Measurements from ENCODE around the gene UGT2A3. TPM values are rescaled to one million over a fixed set of nuclear protein-coding genes. Genes with fewer than 3 reads are reported as not detected.
"Not testable (repeated sequence)": the region's sequence is repeated elsewhere in the genome, so short reads cannot be mapped to it uniquely, and the experiment has no call there.

Gene UGT2A3
- total RNA-seq, 1 experiment from 2014 or later, result 2.5 TPM

DNA sequence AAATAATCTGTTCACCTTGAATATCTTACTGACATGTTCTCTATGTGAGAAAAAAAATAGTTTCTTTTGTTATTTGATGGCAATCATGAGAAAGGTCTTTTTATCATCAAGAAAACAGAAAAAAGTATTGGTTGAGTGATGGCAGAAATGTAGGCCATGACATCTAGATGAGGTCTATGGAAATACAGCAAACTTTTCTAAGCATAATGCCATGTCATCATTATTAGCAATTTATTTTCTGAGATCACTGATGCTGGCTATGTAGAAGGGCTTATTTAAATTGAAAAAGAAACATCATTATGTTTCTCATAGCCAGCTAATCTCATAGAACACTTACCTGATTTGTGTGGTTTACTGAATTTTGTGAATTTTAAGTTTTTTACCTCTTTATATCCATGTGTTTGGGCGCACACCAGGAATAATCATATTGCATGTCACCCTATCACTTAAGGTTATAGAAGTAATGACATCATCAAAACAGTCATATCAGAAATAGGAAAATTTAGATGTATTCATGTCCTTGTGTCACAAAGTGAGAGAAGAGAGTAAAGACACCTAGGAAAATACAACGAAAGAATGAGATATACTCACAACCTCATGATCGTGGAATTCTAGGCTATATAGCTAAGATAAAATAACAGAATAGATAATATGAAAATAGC is 22.4 kb downstream of the UGT2A3 start:
- CTCF ChIA-PET, result no interaction called here
- Histone ChIP-seq H3K4me3 (ENCODE audit: low read depth, low read length) (no peak overlapping the region), H3K36me3 (ENCODE audit: control insufficient read depth, insufficient read depth, low read length) (no peaks in the 10 kb centered on the region), H3K4me1 (no peaks in the 10 kb centered on the region), H3K9me3 (peaks cover 3% of the 10 kb centered on the region; the same call in 1 of the 2 replicates), H3K27me3 (replicated peaks; ENCODE audit: control insufficient read depth, insufficient read depth, low read length) (no peaks in the 10 kb centered on the region)
- Mint-ChIP-seq H3K27ac (ENCODE audit: unreplicated experiment) (no peak overlapping the region), H3K4me1 (ENCODE audit: low read depth, unreplicated experiment) (no peaks in the 10 kb centered on the region), H3K4me3 (ENCODE audit: unreplicated experiment) (no peak overlapping the region), H3K27me3 (ENCODE audit: insufficient read depth, unreplicated experiment) (no peaks in the 10 kb centered on the region), H3K9me3 (ENCODE audit: unreplicated experiment) (peaks cover 25% of the 10 kb centered on the region), H3K36me3 (ENCODE audit: insufficient read depth, unreplicated experiment) (no peaks in the 10 kb centered on the region)
- TF ChIP-seq, protein P1, sequence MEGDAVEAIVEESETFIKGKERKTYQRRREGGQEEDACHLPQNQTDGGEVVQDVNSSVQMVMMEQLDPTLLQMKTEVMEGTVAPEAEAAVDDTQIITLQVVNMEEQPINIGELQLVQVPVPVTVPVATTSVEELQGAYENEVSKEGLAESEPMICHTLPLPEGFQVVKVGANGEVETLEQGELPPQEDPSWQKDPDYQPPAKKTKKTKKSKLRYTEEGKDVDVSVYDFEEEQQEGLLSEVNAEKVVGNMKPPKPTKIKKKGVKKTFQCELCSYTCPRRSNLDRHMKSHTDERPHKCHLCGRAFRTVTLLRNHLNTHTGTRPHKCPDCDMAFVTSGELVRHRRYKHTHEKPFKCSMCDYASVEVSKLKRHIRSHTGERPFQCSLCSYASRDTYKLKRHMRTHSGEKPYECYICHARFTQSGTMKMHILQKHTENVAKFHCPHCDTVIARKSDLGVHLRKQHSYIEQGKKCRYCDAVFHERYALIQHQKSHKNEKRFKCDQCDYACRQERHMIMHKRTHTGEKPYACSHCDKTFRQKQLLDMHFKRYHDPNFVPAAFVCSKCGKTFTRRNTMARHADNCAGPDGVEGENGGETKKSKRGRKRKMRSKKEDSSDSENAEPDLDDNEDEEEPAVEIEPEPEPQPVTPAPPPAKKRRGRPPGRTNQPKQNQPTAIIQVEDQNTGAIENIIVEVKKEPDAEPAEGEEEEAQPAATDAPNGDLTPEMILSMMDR (IDR thresholded peaks at IDR 0.05; ENCODE audit: insufficient read depth in 1 of 2, low read depth in 1 of 2, low read length in 1 of 2, severe bottlenecking in 1 of 2, unreplicated experiment in 1 of 2), result no peak
- no peak for DNase-seq
- BruUV-seq (replicated peaks), result no TSS peak
- intact Hi-C loops (cut with micrococcal nuclease; ENCODE audit: unreplicated experiment), result no loop called here
- POLR2A ChIA-PET, result no interaction called here

DNA sequence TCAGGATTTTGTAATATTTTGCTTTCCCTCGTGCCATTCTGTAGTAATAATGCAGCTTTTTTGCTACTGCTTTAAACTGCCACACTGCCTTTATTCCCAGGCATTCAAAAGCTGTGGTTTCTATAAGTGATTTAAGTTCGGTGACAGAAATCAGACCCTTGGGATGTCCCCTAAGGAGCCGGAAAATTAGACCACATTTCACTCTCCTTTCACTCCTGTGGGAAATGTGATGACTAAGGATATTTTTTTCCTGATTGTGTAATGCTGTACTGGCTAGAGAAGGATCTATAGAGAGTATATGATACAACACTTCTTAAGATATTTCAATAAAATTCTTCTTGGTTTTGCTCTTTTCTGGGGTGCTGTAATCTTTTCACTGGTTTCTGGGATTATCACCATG is 24.4 kb downstream of the UGT2A3 start:
- TF ChIP-seq, protein P1 (IDR thresholded peaks at IDR 0.05; ENCODE audit: insufficient read depth in 1 of 2, low read depth in 1 of 2, low read length in 1 of 2, severe bottlenecking in 1 of 2, unreplicated experiment in 1 of 2), result no peak
- no peaks in the 10 kb centered on the region for H3K27me3 Mint-ChIP-seq (ENCODE audit: insufficient read depth, unreplicated experiment)

DNA sequence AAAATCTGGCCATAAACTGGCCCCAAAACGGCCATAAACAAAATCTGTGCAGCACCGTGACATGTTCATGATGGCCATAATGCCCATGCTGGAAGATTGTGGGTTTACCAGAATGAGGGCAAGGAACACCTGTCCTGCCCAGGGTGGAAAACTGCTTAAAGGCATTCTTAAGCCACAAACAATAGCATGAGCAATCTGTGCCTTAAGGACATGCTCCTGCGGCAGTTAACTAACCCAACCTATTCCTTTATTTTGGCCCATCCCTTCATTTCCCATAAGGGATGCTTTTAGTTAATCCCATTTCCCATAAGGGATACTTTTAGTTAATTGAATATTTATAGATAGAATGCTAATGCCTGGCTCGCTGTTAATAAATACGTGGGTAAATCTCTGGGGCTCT is 29.4 kb downstream of the UGT2A3 start:
- H3K4me1 ChIP-seq; H3K4me3 ChIP-seq (ENCODE audit: low read depth, low read length); POLR2A ChIA-PET; H3K4me3 Mint-ChIP-seq (ENCODE audit: unreplicated experiment); CTCF ChIA-PET; H3K36me3 Mint-ChIP-seq (ENCODE audit: insufficient read depth, unreplicated experiment); H3K27me3 ChIP-seq (replicated peaks; ENCODE audit: control insufficient read depth, insufficient read depth, low read length); H3K27me3 Mint-ChIP-seq (ENCODE audit: insufficient read depth, unreplicated experiment); H3K36me3 ChIP-seq (ENCODE audit: control insufficient read depth, insufficient read depth, low read length); H3K9me3 ChIP-seq; BruUV-seq (replicated peaks); intact Hi-C loops (cut with micrococcal nuclease; ENCODE audit: unreplicated experiment); H3K4me1 Mint-ChIP-seq (ENCODE audit: low read depth, unreplicated experiment); H3K27ac Mint-ChIP-seq (ENCODE audit: unreplicated experiment); DNase-seq: not testable (repeated sequence)
- H3K9me3 Mint-ChIP-seq (ENCODE audit: unreplicated experiment), result peaks cover 36% of the 10 kb centered on the region

More for the DNA sequence above, 24.4 kb downstream of the UGT2A3 start:
- no peaks in the 10 kb centered on the region for H3K36me3 Mint-ChIP-seq (ENCODE audit: insufficient read depth, unreplicated experiment)
- 0 out of 2 replicates have a peak, but pooled peaks cover 3% of the 10 kb centered on the region for H3K9me3 ChIP-seq
- H3K4me1 ChIP-seq, result no peaks in the 10 kb centered on the region
- peaks cover 41% of the 10 kb centered on the region for H3K9me3 Mint-ChIP-seq (ENCODE audit: unreplicated experiment)
- no peaks in the 10 kb centered on the region for H3K4me1 Mint-ChIP-seq (ENCODE audit: low read depth, unreplicated experiment)
- H3K4me3 ChIP-seq (ENCODE audit: low read depth, low read length), result no peak overlapping the region
- no peaks in the 10 kb centered on the region for H3K27me3 ChIP-seq (replicated peaks; ENCODE audit: control insufficient read depth, insufficient read depth, low read length)
- DNase-seq, result no peak
- intact Hi-C loops (cut with micrococcal nuclease; ENCODE audit: unreplicated experiment), result no loop called here
- CTCF ChIA-PET, result no interaction called here
- POLR2A ChIA-PET, result no interaction called here
- no peak overlapping the region for H3K4me3 Mint-ChIP-seq (ENCODE audit: unreplicated experiment)
- H3K27ac Mint-ChIP-seq (ENCODE audit: unreplicated experiment), result no peak overlapping the region
- H3K36me3 ChIP-seq (ENCODE audit: control insufficient read depth, insufficient read depth, low read length), result no peaks in the 10 kb centered on the region
- no TSS peak for BruUV-seq (replicated peaks)
